Mesodermal cell (in vitro differentiated cells): ENCODE measurements around the gene KRTAP5-7.

ENCODE experiments used
- H3K27ac ChIP-seq: 2 replicates; pipeline ENCODE4 v1.7.0; 2013; ENCODE audit warnings: mild to moderate bottlenecking, low read depth, low read length, moderate library complexity; ENCODE audit not compliant: severe bottlenecking
- H3K36me3 ChIP-seq: 2 replicates; pipeline ENCODE4 v1.7.1; 2013; ENCODE audit warnings: mild to moderate bottlenecking, low read length, moderate library complexity; ENCODE audit not compliant: control insufficient read depth, insufficient read depth
- H3K4me1 ChIP-seq: one replicate; pipeline ENCODE4 v1.7.1; 2013; ENCODE audit warnings: mild to moderate bottlenecking, low read length; ENCODE audit not compliant: insufficient read depth, control insufficient read depth, poor library complexity, severe bottlenecking
- H3K4me3 ChIP-seq: 2 replicates; pipeline ENCODE4 v1.7.0; 2013; ENCODE audit warnings: low read length, control low read depth, mild to moderate bottlenecking; ENCODE audit not compliant: insufficient read depth, poor library complexity, severe bottlenecking; ENCODE audit errors: extremely low read depth
- H3K9me3 ChIP-seq: 2 replicates; pipeline ENCODE4 v1.7.1; 2013; ENCODE audit warnings: mild to moderate bottlenecking, low read length, moderate library complexity; ENCODE audit not compliant: control insufficient read depth
- WGBS, 2 experiments: methylation state at CpG; one replicate each; pipeline ENCODE4 v1.1.5; 2013; ENCODE audit warnings: missing lambda C conversion rate in 2 of 2; ENCODE audit not compliant: insufficient coverage in 2 of 2; 5-methylcytosine and 5-hydroxymethylcytosine counted together

KRTAP5-7 gene

DNA sequence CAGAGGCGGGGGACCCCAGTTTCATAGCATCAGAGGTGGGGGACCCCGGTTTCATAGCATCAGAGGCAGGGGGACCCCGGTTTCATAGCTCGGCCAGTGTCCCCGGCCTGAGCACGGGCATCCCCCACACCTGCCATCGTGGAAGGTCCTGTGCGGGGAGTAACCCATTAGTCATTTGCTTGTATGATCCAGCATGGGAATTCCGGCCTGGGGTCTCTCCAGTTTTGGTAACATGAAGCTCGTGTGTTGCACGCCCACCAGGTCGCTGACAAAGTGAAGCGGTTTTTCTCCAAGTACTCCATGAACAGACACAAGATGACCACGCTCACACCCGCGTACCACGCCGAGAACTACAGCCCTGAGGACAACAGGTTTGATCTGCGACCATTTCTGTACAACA, 29.0 kb upstream of the KRTAP5-7 start:
- H3K4me3 ChIP-seq = no peak overlapping the region
- H3K36me3 ChIP-seq = peaks cover 58% of the 10 kb centered on the region
- H3K27ac ChIP-seq = no peak overlapping the region
- H3K4me1 ChIP-seq = no peaks in the 10 kb centered on the region
- 96 to 97% methylated on average over 18 of the region's 19 CpGs for WGBS, 2 experiments
- no peaks in the 10 kb centered on the region for H3K9me3 ChIP-seq

DNA sequence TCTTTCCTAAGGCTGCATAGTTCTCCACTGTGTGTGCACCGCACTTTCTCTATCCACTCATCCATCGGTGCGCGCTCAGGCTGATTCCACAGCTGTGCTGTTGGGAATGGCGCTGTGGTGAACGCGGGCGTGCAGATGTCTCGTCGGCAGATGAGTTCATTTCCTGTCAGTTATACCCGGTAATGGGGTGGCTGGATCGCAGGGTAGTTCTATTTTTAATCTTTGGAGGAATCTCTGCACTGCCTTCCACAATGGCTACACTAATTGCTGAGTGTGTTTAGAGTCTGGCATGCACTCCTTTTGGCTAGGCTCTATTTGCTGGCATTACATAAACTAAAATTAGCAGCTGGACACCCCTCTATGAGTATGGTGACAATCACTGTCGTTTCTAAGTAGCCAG, 27.9 kb upstream of the KRTAP5-7 start:
- Histone ChIP-seq H3K9me3 (no peaks in the 10 kb centered on the region), H3K4me1 (peaks cover 1% of the 10 kb centered on the region), H3K27ac (no peak overlapping the region), H3K4me3 (no peak overlapping the region), H3K36me3 (peaks cover 61% of the 10 kb centered on the region)
- WGBS, 2 experiments = 96 to 97% methylated on average over 11 to 12 of the region's 13 CpGs

DNA sequence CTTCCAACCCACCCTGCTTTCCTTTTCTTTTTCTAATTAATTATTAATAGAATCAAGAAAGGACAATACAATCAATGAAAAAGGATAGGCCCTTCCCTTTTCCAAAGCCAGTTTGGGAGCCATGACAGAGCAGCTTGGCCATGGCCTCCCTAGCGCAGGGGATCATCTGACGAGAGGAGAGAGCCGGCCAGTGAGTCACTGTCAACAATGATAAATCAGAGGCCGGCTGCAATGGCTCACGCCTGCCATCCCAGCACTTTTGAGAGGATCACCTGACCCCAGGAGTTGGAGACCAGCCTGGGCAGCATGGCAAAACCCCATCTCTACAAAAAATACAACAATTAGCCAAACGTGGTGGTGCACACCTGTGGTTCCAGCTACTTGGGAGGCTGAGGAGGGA, 27.5 kb upstream of the KRTAP5-7 start:
- Histone ChIP-seq H3K36me3 (peaks cover 64% of the 10 kb centered on the region), H3K4me3 (no peak overlapping the region)
- 89 to 92% methylated on average over 5 of the region's 6 CpGs for WGBS, 2 experiments

DNA sequence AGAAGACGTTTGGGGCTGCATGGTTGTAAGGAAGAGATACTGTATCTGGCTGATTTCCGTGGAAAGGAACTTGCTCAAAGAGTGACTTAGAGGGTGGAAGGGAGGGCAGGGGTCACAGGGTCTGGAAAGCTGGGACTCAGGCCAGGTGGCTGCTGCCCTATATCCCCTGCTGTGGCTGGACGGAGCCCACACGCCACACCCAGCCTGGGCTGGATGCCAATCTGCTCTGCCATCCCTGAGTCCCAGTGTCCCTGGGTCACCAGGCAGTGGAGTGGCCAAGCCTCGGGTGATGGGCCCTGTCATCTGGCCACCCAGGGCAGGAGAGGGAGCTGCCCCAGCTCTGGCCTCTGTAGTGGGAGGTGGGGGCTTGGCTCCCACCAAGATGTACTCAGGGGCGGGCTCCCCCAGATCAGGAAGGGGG, 26.5 kb upstream of the KRTAP5-7 start:
- Histone ChIP-seq H3K27ac (no peak overlapping the region), H3K9me3 (no peaks in the 10 kb centered on the region)
- 85 to 96% methylated on average over 5 to 6 of the region's 6 CpGs for WGBS, 2 experiments

More for the DNA sequence above, 27.5 kb upstream of the KRTAP5-7 start:
- peaks cover 5% of the 10 kb centered on the region for H3K4me1 ChIP-seq
- H3K9me3 ChIP-seq = no peaks in the 10 kb centered on the region
- H3K27ac ChIP-seq = no peak overlapping the region

GRCh38 chr11:71501071-71501985, 25.7 kb upstream of the KRTAP5-7 start:
- Histone ChIP-seq H3K4me1 (peaks cover 5% of the 10 kb centered on the region), H3K9me3 (no peaks in the 10 kb centered on the region), H3K27ac (no peak overlapping the region), H3K36me3 (peaks cover 49% of the 10 kb centered on the region), H3K4me3 (no peak overlapping the region)
- 97% methylated on average over 28 of the region's 30 CpGs for WGBS, 2 experiments

More for the DNA sequence above, 26.5 kb upstream of the KRTAP5-7 start:
- peaks cover 5% of the 10 kb centered on the region for H3K4me1 ChIP-seq
- H3K36me3 ChIP-seq = peaks cover 54% of the 10 kb centered on the region
- no peak overlapping the region for H3K4me3 ChIP-seq

GRCh38 chr11:71502026-71502425, 25.0 kb upstream of the KRTAP5-7 start:
- Histone ChIP-seq H3K36me3 (peaks cover 44% of the 10 kb centered on the region), H3K9me3 (no peaks in the 10 kb centered on the region), H3K4me3 (no peak overlapping the region), H3K4me1 (peaks cover 5% of the 10 kb centered on the region), H3K27ac (no peak overlapping the region)
- 93 to 98% methylated on average over 5 of the region's 10 CpGs for WGBS, 2 experiments

GRCh38 chr11:71502871-71503435, 24.1 kb upstream of the KRTAP5-7 start:
- no peaks in the 10 kb centered on the region for H3K9me3 ChIP-seq
- no peak overlapping the region for H3K4me3 ChIP-seq
- peaks cover 37% of the 10 kb centered on the region for H3K36me3 ChIP-seq
- peaks cover 5% of the 10 kb centered on the region for H3K4me1 ChIP-seq
- WGBS, 2 experiments = 89 to 91% methylated on average over 14 of the region's 15 CpGs
- no peak overlapping the region for H3K27ac ChIP-seq

DNA sequence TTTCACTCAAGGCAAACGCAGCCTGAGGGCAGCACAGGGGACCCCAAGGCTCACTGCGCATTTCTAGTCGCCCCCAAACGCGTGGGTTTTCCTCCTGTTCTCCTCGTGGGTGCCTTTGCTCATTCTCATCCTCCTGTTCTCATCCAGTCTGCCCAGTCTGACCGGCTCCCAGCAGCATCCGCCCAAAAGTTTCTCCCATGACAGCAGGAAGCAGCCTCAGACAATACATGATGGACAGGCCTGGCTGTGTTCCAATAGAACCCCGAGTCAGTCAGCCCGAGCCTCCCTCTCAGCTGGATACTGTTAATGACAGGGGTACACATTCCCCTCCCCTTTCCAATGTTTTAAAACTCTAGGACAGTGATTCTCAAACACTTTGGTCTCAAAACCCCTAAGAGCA, 22.5 kb upstream of the KRTAP5-7 start:
- H3K9me3 ChIP-seq = peaks cover 10% of the 10 kb centered on the region
- no peak overlapping the region for H3K27ac ChIP-seq
- H3K4me1 ChIP-seq = peaks cover 5% of the 10 kb centered on the region
- WGBS, 2 experiments = 54 to 61% methylated on average over 10 of the region's 10 CpGs
- H3K36me3 ChIP-seq = peaks cover 21% of the 10 kb centered on the region
- H3K4me3 ChIP-seq = no peak overlapping the region

DNA sequence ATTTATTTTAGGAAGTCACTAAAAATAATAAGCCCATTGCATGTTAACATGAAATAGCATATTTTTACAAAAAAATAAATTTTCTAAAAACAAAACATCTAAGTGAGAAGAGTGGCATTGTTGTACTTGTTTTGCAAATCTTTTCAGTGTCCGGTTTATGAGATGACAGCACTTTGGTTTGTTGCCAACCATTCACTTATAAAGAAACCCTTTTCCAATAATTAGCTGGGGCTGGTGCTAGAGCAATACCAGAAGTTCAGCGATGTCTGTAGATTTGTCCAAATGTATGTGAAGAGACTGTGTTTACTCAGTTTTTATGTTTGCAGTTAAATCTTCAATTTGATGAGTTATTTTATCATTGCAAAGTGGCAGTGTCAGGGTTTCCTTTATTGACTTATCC, 22.1 kb upstream of the KRTAP5-7 start:
- Histone ChIP-seq H3K4me1 (peaks cover 5% of the 10 kb centered on the region), H3K36me3 (peaks cover 17% of the 10 kb centered on the region), H3K4me3 (no peak overlapping the region), H3K9me3 (peaks cover 15% of the 10 kb centered on the region), H3K27ac (no peak overlapping the region)
- 83% methylated on average over 1 of the region's 2 CpGs for WGBS, 2 experiments

DNA sequence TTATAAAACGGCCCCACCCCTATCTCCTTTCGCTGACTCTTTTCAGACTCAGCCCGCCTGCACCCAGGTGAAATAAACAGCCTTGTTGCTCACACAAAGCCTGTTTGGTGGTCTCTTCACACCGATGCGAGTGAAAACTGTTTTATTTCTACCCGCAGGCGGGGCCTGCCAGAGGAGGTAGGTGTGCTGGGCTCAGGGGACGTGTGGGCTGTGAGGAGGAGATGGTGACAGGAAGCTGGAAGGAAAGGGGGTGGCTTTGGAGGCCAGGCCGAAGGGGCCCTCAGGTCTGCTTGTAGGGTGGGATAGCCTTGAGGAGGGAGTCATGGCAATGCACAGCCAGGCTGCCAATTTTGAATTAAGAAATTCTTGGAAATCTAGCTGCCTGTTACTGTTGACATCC, 21.3 kb upstream of the KRTAP5-7 start:
- no peak overlapping the region for H3K4me3 ChIP-seq
- H3K4me1 ChIP-seq = peaks cover 5% of the 10 kb centered on the region
- WGBS, 2 experiments = 32 to 66% methylated on average over 6 to 8 of the region's 9 CpGs
- no peak overlapping the region for H3K27ac ChIP-seq
- H3K9me3 ChIP-seq = peaks cover 22% of the 10 kb centered on the region
- H3K36me3 ChIP-seq = peaks cover 9% of the 10 kb centered on the region

DNA sequence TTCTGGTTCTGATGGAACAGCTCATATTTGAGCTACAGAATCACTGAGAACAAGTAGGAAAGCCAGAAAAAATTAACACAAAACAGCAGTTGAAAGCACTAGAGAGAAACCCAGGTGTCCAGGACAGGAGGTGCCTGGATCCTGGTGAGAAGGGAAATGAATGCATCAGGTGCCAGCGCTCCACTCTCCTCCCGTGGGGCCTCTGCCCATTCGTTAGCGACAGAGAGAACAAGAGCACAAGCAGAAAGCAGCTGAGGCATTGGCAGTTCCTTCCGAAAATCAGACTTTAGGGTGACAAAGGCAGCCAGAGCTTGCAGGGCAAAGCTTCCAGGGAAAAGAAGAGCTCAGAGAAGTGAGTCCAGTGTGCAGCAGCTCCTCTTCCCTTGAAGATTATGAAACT, 20.0 kb upstream of the KRTAP5-7 start:
- Histone ChIP-seq H3K27ac (no peak overlapping the region), H3K4me1 (peaks cover 5% of the 10 kb centered on the region), H3K9me3 (peaks cover 23% of the 10 kb centered on the region), H3K4me3 (no peak overlapping the region), H3K36me3 (peaks cover 9% of the 10 kb centered on the region)
- 98 to 100% methylated on average over 5 of the region's 5 CpGs for WGBS, 2 experiments
